ENCODE results near the gene CTH. TPM values are rescaled to one million over a fixed set of nuclear protein-coding genes. Genes with fewer than 3 reads are reported as not detected.
"Not testable (repeated sequence)": the region's sequence is repeated elsewhere in the genome, so short reads cannot be mapped to it uniquely, and the experiment has no call there.

CTH gene
- total RNA-seq, 6 experiments from 2014 or later = 32.3 to 85.7 (median 49.0) TPM

DNA sequence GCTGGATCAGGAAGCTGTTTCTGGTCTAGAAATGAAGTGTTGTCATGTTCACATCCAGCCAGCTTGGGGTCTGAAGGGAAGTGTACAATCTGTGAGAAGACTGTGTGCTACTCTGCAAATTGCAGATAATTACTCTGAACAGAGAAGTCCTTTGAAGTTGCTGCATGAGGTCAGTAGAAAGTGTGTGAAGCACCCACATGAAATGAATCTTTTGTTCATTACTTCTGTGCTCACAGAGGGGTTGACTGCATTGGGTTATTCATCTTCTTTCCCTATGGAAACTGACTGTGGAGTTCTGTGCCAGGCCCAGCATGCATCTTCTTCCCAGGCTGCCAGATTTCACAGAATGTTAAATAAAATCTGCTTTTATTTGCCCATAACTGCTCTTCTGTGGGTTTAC, 47.1 kb downstream of the CTH start:
- Histone ChIP-seq H3K4me1 (no peaks in the 10 kb centered on the region), H3K27me3 (no peaks in the 10 kb centered on the region), H3K4me3 (no peak overlapping the region), H3K27ac (no peak overlapping the region), H3K36me3 (no peaks in the 10 kb centered on the region), H3K9me3 (no peaks in the 10 kb centered on the region)
- TF ChIP-seq POLR2A (IDR thresholded peaks at IDR 0.05) = no peak
- TF ChIP-seq, protein P1, sequence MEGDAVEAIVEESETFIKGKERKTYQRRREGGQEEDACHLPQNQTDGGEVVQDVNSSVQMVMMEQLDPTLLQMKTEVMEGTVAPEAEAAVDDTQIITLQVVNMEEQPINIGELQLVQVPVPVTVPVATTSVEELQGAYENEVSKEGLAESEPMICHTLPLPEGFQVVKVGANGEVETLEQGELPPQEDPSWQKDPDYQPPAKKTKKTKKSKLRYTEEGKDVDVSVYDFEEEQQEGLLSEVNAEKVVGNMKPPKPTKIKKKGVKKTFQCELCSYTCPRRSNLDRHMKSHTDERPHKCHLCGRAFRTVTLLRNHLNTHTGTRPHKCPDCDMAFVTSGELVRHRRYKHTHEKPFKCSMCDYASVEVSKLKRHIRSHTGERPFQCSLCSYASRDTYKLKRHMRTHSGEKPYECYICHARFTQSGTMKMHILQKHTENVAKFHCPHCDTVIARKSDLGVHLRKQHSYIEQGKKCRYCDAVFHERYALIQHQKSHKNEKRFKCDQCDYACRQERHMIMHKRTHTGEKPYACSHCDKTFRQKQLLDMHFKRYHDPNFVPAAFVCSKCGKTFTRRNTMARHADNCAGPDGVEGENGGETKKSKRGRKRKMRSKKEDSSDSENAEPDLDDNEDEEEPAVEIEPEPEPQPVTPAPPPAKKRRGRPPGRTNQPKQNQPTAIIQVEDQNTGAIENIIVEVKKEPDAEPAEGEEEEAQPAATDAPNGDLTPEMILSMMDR (IDR thresholded peaks at IDR 0.05) = no peak
- DNase-seq = no peak
- intact Hi-C loops (cut with DNase I) = no loop called here
- no peak for ATAC-seq

DNA sequence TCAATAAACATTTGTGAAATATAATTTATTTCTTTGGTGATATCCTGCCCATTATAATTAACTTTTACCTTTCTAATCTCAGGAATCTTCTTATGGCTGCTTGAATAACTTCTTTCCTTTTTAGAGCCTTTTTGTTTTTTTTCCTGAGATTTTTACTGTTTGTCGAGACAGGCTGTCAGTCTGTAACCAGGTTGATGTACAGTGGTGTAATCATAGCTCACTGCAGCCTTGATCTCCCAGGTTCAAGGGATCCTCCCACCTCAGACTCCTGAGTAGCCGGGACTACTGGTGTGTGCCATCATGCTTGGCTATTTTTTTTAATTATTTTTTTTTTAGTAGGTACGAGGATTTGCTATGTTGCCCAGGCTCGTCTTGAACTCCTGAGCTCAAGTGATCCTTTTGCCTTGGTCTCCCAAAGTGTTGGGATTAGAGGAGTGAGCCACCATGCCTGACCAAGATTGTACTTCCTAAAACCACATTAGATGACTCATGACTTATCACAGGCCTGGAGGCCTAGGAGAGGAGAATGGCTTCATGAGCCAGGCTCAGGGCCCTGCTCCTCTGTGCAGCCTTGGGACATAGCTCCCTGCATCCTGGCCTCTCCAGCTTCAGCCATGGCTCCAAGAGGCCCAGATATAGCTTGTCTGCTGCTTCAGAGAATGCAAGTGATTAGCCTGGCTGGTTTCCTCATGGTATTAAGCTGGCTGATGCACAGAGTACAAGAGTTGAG, 48.6 kb downstream of the CTH start:
- 100% methylated on average over 3 of the region's 4 CpGs for WGBS (ENCODE audit: insufficient coverage, low coverage, low lambda C conversion rate, missing lambda C conversion rate)
- Histone ChIP-seq H3K36me3 (no peaks in the 10 kb centered on the region), H3K4me3 (no peak overlapping the region), H3K4me1 (no peaks in the 10 kb centered on the region), H3K27me3 (no peaks in the 10 kb centered on the region), H3K9me3 (no peaks in the 10 kb centered on the region), H3K27ac (no peak overlapping the region)
- TF ChIP-seq, protein P1 (IDR thresholded peaks at IDR 0.05) = no peak
- TF ChIP-seq POLR2A (IDR thresholded peaks at IDR 0.05) = no peak
- ATAC-seq (no peak), DNase-seq (no peak)
- intact Hi-C loops (cut with DNase I) = no loop called here

DNA sequence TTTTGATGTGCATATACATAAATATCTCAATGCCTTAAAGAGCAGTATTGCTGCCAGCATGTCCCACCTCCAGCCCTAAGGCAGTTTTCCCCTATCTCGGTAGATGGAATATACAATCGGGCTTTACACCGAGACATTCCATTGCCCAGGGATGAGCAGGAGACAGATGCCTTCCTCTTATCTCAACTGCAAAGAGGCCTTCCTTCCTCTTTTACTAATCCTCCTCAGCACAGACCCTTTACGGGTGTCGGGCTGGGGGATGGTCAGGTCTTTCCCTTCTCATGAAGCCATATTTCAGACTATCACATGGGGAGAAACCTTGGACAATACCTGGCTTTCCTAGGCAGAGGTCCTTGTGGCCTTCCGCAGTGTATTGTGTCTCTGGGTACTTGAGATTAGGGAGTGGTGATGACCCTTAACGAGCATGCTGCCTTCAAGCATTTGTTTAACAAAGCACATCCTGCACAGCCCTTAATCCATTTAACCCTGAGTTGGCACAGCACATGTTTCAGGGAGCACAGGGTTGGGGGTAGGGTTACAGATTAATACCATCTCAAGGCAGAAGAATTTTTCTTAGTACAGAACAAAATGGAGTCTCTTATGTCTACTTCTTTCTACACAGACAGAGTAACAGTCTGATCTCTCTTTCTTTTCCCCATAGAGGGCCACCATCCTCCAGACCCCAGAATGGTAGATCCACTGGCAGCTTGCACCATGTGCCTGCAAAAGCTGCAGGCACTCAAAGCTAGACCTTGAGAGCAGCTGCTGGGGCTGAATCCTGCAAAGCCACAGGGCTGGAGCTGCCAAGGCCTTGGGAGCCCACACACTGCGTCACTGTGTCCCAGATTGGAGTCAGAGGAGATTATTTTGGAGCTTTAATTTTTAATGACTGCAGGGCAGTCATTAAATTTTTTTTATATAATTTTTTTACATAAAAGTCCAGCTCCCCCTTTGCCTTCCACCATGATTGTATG, 50.0 kb downstream of the CTH start:
- H3K4me1 ChIP-seq; DNase-seq; H3K27me3 ChIP-seq; H3K27ac ChIP-seq; H3K36me3 ChIP-seq; intact Hi-C loops (cut with DNase I); H3K9me3 ChIP-seq; ATAC-seq; H3K4me3 ChIP-seq: not testable (repeated sequence)
- WGBS (ENCODE audit: insufficient coverage, low coverage, low lambda C conversion rate, missing lambda C conversion rate) = 63% methylated on average over 4 of the region's 8 CpGs

DNA sequence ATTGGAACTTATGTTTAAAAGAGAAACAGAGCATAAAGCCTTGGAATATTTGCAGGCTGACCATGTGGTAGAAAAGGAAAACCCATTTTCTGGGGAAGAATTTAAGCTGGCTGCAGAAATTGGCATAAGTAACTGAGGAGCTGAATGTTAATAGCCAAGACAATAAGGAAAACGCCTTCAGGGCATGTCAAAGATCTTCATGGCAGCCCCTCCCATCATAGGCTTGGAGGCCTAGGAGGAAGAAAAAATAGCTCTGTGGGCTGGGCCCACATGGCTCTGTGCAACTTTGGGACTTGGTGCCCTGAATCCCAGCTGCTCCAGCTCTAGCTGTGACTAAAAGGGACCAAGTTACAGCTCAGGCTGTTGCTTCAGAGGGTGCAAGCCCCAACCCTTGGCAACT, 51.5 kb downstream of the CTH start:
- intact Hi-C loops (cut with DNase I) = no loop called here
- Histone ChIP-seq H3K4me3 (no peak overlapping the region), H3K9me3 (no peaks in the 10 kb centered on the region), H3K27ac (no peak overlapping the region), H3K36me3 (no peaks in the 10 kb centered on the region), H3K4me1 (no peaks in the 10 kb centered on the region), H3K27me3 (no peaks in the 10 kb centered on the region)
- DNase-seq (no peak), ATAC-seq (no peak)
- WGBS (ENCODE audit: insufficient coverage, low coverage, low lambda C conversion rate, missing lambda C conversion rate) = 67% methylated on average over 1 of the region's 1 CpG
- TF ChIP-seq, protein P1 (IDR thresholded peaks at IDR 0.05) = no peak
- TF ChIP-seq POLR2A (IDR thresholded peaks at IDR 0.05) = no peak

DNA sequence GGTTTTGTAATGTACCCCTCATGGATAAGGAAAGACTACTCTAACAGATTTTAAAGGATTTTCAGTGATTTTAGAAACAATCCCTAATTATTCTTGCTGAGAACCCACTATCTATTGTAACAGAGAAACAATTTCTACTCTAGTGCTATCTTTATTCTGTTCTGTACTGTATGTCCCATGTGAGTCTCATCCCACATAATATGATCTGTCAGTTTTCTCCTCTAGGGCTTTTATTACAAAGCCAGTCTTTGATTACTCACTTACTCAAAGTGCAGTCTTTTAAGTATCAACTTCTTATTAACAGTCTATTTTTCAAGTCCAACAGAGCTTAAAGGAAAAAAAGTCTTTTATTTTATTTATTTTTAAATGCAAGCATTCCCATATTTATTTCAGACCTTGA, 54.8 kb downstream of the CTH start:
- no peaks in the 10 kb centered on the region for H3K27me3 ChIP-seq
- intact Hi-C loops (cut with DNase I) = no loop called here
- no peaks in the 10 kb centered on the region for H3K9me3 ChIP-seq
- H3K4me3 ChIP-seq = no peak overlapping the region
- DNase-seq (no peak), ATAC-seq (no peak)
- TF ChIP-seq, protein P1 (IDR thresholded peaks at IDR 0.05) = no peak
- TF ChIP-seq POLR2A (IDR thresholded peaks at IDR 0.05) = no peak
- no peaks in the 10 kb centered on the region for H3K36me3 ChIP-seq
- no peaks in the 10 kb centered on the region for H3K4me1 ChIP-seq
- no peak overlapping the region for H3K27ac ChIP-seq

All from right lobe of liver (tissue), 6 donors.